ENCODE results near the gene GSTT2B.

DNA sequence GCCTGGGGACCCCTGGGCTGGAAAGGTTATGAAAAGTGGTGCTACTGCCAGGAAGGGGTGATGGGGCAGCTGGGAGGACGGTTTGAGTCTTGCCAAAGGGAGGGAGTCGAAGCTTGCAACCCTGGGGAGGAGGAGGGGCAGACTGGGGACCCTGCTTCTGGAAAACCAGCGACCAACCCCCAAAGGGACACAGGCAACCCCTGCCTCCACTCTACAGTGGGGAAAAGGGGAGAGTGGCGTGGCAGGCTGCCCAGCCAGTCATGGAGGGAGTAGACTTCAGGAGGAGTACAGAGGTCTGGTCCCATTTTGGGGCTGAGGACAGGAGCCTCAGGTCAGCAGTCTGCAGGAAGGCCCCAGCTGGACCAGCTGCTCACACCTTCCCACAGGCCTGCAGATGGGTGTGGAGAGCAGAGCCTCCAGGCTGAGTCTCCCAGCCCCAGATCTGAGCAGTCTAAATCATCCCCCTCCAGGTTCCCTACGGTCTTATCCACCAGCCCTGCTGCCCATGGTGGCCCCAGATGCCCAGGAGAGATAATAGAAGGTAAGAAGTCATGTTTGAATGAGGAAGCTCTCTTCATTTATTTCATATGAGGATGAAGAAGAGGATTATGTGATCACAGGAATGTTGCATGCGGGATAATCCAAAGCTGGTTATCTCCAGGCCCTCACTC, 10.0 kb upstream of the GSTT2B start:
- TF ChIP-seq, protein P1, sequence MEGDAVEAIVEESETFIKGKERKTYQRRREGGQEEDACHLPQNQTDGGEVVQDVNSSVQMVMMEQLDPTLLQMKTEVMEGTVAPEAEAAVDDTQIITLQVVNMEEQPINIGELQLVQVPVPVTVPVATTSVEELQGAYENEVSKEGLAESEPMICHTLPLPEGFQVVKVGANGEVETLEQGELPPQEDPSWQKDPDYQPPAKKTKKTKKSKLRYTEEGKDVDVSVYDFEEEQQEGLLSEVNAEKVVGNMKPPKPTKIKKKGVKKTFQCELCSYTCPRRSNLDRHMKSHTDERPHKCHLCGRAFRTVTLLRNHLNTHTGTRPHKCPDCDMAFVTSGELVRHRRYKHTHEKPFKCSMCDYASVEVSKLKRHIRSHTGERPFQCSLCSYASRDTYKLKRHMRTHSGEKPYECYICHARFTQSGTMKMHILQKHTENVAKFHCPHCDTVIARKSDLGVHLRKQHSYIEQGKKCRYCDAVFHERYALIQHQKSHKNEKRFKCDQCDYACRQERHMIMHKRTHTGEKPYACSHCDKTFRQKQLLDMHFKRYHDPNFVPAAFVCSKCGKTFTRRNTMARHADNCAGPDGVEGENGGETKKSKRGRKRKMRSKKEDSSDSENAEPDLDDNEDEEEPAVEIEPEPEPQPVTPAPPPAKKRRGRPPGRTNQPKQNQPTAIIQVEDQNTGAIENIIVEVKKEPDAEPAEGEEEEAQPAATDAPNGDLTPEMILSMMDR (IDR thresholded peaks at IDR 0.05), result no peak
- TF ChIP-seq POLR2A (IDR thresholded peaks at IDR 0.05), result no peak
